GM21786 (cell line): Measurements from ENCODE around the gene SH2D4B.

Experiments
- ATAC-seq: cut with Tn5 transposase; IDR thresholded peaks from one replicate; pipeline ENCODE4 v1.9.1; 2021; ENCODE audit not compliant: unreplicated experiment

The SH2D4B gene

GRCh38 chr10:80585812-80586211 is 48.1 kb downstream of the SH2D4B start:
- no peak for ATAC-seq

- ATAC-seq = no peak
Observed at GRCh38 chr10:80588546-80588945, 50.8 kb downstream of the SH2D4B start.

GRCh38 chr10:80589726-80590373 is 52.1 kb downstream of the SH2D4B start:
- ATAC-seq = peak; percentile 93

GRCh38 chr10:80590585-80591125 is 53.0 kb downstream of the SH2D4B start:
- no peak for ATAC-seq

- no peak for ATAC-seq
Observed at GRCh38 chr10:80596391-80597257, 58.9 kb downstream of the SH2D4B start.

GRCh38 chr10:80598084-80598798 is 60.5 kb downstream of the SH2D4B start:
- ATAC-seq = peak; percentile 72

- ATAC-seq = no peak
Observed at GRCh38 chr10:80598951-80599350, 61.2 kb downstream of the SH2D4B start.

- ATAC-seq = peak; percentile 64
Observed at GRCh38 chr10:80599424-80599847, 61.7 kb downstream of the SH2D4B start.

- ATAC-seq = no peak
Observed at GRCh38 chr10:80600256-80600655, 62.6 kb downstream of the SH2D4B start.

GRCh38 chr10:80602881-80603280 is 65.2 kb downstream of the SH2D4B start:
- no peak for ATAC-seq

- ATAC-seq = no peak
Observed at GRCh38 chr10:80603516-80603915, 65.8 kb downstream of the SH2D4B start.

GRCh38 chr10:80608706-80609105 is 71.0 kb downstream of the SH2D4B start:
- ATAC-seq = no peak

- no peak for ATAC-seq
Observed at GRCh38 chr10:80609331-80609730, 71.6 kb downstream of the SH2D4B start.

- no peak for ATAC-seq
Observed at GRCh38 chr10:80611481-80612185, 73.9 kb downstream of the SH2D4B start.

- no peak for ATAC-seq
Observed at GRCh38 chr10:80612261-80612660, 74.6 kb downstream of the SH2D4B start.

- ATAC-seq = no peak
Observed at GRCh38 chr10:80613466-80614170, 75.9 kb downstream of the SH2D4B start.

- no peak for ATAC-seq
Observed at GRCh38 chr10:80614576-80615416, 77.1 kb downstream of the SH2D4B start.

- ATAC-seq = no peak
Observed at GRCh38 chr10:80617807-80618206, 80.1 kb downstream of the SH2D4B start.

GRCh38 chr10:80619036-80619435 is 81.3 kb downstream of the SH2D4B start:
- no peak for ATAC-seq
